Tibial nerve (tissue), 4 donors: Measurements from ENCODE around the gene CCK.

ENCODE experiments used
- EP300 ChIP-seq, 2 donors: sonication (generic); formaldehyde crosslinking; IDR thresholded peaks; one replicate each; pipeline ENCODE4 v1.6.1; 2017; ENCODE audit warnings: antibody characterized with exemption in 2 of 2, mild to moderate bottlenecking in 1 of 2
- POLR2A ChIP-seq, 2 donors: fragments of 450-650 bp; IDR thresholded peaks; one replicate each; pipeline ENCODE4 v1.6.1; 2017; ENCODE audit warnings: antibody characterized with exemption in 2 of 2, mild to moderate bottlenecking in 2 of 2, moderate library complexity in 2 of 2
- TF ChIP-seq, protein P1 (sequence below), 5 experiments: fragments of 200-600 bp in 3 of 5; fragments of 450-650 bp in 2 of 5; sonication (generic) in 3 of 5; IDR thresholded peaks; one replicate each; pipeline ENCODE4 v1.5.1; 2016 to 2019; ENCODE audit warnings: antibody characterized with exemption in 5 of 5, mild to moderate bottlenecking in 3 of 5, moderate library complexity in 2 of 5

- TF ChIP-seq, protein P1, sequence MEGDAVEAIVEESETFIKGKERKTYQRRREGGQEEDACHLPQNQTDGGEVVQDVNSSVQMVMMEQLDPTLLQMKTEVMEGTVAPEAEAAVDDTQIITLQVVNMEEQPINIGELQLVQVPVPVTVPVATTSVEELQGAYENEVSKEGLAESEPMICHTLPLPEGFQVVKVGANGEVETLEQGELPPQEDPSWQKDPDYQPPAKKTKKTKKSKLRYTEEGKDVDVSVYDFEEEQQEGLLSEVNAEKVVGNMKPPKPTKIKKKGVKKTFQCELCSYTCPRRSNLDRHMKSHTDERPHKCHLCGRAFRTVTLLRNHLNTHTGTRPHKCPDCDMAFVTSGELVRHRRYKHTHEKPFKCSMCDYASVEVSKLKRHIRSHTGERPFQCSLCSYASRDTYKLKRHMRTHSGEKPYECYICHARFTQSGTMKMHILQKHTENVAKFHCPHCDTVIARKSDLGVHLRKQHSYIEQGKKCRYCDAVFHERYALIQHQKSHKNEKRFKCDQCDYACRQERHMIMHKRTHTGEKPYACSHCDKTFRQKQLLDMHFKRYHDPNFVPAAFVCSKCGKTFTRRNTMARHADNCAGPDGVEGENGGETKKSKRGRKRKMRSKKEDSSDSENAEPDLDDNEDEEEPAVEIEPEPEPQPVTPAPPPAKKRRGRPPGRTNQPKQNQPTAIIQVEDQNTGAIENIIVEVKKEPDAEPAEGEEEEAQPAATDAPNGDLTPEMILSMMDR (IDR thresholded peaks at IDR 0.05), result no peak
- TF ChIP-seq POLR2A (IDR thresholded peaks at IDR 0.05) (no peak), EP300 (IDR thresholded peaks at IDR 0.05) (no peak)
Measured at GRCh38 chr3:42306499-42306898, 40.5 kb upstream of the CCK start.
